Smooth muscle cell of the brain vasculature (primary cell): ENCODE measurements around the gene VPS51.

Experiments used
- DNase-seq: peaks from one replicate; pipeline ENCODE4 v3.0.0-alpha.2; 2012; ENCODE audit warnings: low read depth, low spot score

The VPS51 gene

GRCh38 chr11:65095974-65096806 is at the start of gene VPS51:
Gene VPS51, plus strand, starts transcription at chr11:65096214. Its CDS starts 37 bp downstream, at chr11:65096251.
- DNase-seq, result peak; percentile 73

- DNase-seq, result no peak
Measured at GRCh38 chr11:65047581-65048422, 48.2 kb upstream of the VPS51 start.

- DNase-seq, result no peak
Measured at GRCh38 chr11:65051398-65051858, 44.6 kb upstream of the VPS51 start.

GRCh38 chr11:65053827-65054508 is 42.0 kb upstream of the VPS51 start:
- no peak for DNase-seq

DNA sequence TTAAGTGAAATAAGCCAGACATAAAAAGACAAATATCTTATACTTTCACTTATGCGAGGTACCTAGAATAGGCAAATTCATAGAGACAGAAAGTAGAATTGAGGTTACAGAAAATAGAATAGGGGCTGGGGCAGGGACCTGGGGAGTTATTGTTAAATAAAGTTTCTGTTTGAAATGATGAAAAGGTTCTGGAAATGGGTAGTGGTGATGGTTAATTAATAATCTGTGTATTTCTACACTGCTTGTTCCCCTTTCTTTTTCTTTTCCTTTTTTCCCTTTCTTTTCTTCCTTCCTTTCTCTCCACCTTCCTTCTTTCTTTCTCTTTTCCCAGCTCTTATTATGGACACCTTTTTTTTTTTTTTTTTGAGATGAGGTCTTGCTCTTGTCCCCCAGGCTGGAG is 40.5 kb upstream of the VPS51 start:
- DNase-seq, result no peak

DNA sequence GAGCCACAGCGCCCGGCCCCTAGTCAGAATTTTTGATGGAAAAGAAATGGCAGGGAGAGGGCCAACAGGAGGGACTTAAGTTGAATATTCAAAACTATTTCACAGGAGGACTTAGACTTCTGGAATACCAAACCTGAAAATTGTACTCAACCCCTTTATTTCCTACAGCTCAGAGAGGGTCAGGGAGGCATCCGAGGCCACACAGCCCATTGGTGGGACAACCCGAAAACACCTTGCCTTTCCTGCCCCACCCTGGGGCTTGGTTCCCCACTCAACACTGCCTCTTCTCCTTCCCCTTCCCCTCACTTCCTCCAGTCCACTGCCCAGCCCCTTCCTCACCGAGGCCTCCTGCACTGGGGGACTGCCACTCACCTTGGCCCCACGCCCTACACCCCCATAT is 39.0 kb upstream of the VPS51 start:
- no peak for DNase-seq

GRCh38 chr11:65057526-65057925 is 38.5 kb upstream of the VPS51 start:
- no peak for DNase-seq

DNA sequence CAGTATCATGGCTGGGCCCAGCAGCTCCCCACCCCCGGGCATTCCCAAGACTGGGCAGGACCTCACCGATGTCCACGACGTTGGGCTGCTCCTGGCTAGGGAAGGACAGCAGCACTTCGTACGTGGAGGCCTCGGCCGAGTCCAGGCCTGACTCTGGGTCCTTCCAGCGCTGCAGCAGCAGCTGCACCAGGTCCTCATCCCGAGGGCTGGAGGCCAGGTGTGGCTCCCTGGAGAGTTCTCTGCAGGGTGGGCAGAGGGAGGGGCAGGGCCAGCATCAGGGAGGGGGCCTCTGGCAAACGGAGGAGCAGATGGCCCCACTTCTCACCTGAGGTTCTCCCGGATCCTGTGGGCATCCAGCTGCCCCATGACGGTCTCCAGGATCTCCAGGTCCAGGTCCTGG is 38.0 kb upstream of the VPS51 start:
- no peak for DNase-seq

DNA sequence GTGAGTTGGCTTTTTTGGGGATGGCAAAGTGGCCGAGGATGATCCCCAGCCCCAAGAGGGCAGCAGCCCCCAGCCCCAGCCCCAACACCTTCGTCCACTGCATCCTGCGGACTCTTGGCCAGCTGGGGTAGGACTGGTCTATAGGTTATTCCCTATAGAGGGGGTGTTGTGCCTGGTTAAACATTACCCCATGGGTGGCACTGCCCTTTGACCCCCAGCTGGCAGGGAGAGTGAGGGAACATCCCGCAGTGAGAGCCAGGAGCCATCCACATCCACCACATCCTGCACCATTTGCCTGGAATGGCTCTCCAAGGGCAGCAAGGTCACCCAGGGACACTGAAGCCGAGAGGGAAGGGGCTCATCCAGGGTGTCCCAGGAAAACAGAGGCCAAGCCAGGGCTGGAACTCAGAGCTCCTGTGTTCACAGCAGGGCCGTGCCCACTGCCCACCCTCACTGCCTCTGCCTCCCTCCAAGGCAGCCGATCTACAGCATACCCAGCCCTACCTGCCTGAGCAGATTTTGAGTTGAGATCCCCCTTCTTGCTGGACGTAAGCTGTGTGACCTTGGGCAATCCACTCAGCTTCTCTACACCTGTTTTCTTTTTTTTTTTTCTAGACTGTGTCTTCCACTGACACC is 37.5 kb upstream of the VPS51 start, which contains the start of gene NAALADL1:
Gene NAALADL1, minus strand, starts transcription at position 135 of the 636 bp plus-strand sequence. Its CDS starts 32 bp downstream, at position 103.
- DNase-seq, result no peak

- no peak for DNase-seq
Measured at GRCh38 chr11:65059523-65059922, 36.5 kb upstream of the VPS51 start.

- no peak for DNase-seq
Measured at GRCh38 chr11:65059959-65060824, 35.8 kb upstream of the VPS51 start.

DNA sequence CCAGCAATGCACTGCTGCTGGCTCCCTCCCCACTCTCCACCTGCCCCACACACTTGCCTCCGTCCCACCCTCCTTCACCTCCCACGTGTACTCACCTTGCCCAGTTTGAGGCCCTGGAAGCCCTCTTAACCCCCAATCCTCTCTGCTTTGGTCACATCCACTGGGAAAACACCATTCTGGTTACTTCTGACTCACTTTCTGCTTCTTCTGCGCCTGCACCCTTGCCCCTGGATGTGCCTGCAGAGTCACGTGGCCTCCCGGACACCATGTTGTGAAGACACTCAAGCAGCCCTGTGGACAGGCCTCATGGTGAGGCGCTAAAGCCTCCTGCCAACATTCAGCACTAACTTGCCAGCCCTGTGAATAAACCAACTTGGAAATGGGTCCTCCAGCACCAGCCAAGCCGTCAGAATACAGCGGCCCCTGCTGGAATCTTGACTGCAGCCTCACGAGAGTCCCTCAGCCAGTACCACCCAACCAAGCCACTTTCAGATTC is 35.1 kb upstream of the VPS51 start:
- no peak for DNase-seq

DNA sequence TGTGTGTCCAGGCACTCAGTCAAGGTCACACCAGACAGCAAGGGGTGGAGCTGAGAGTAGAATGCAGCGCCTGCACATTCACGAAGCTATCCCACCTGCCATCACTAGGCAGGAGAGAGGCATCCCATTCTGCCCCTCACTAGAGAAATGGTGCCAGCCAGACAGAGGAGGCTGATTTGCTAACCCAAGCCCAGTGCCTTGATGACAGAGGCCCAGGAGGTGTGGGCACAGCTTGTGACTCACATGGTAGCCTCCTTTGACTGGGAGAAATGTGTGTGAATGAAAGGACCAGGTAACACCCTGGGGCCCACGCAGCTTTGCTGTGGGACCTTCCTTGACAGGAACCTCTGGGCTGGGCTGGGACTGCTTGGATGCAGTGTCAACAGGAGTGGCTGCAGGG is 32.5 kb upstream of the VPS51 start:
- DNase-seq, result no peak

GRCh38 chr11:65064847-65065240 is 31.2 kb upstream of the VPS51 start:
- DNase-seq, result no peak

DNA sequence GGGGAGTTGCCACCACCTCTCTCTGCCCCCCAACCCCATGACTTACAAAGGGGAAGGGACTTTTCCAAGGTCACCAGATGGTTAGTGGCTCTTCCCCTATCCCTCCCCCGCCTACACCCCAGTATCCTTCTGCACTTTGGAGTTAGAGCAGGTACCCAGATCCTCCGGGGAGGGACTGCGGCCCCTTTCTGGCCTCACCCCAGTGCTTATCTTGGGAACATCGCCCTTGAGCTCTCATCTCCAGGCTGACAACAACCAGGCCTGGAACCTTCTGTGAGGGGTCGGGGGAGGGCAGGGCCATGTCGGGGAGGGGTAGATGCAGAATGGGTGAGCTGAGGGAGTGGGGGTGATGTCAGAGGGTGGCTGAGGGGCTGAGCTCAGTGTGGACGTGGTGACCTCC is 30.2 kb upstream of the VPS51 start:
- DNase-seq, result no peak

GRCh38 chr11:65066315-65066714 is 29.7 kb upstream of the VPS51 start:
- no peak for DNase-seq

DNA sequence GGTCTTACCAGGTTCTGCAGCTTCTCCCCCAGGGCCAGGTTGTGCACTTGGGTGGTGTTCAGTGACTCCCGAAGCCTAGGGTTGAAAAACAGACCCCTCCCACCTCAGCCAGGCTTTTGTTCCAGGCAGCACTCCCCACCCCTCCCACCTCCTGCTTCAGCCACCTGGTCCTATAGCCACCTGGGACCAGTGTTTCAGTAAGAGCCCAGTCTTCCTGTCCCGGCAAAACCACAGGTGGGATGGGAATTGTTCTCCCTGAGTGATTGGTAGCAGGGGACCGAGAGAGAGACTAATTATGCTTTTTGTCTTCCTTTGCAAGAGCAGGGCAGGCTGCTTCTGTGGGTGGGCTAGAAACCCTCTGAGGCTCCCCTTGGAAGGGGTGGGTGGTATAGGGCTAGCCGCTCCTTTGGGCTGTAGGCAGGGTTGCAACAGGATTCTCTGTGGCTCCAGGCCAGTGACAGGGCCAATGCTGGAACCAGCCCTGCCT is 29.2 kb upstream of the VPS51 start:
- no peak for DNase-seq

DNA sequence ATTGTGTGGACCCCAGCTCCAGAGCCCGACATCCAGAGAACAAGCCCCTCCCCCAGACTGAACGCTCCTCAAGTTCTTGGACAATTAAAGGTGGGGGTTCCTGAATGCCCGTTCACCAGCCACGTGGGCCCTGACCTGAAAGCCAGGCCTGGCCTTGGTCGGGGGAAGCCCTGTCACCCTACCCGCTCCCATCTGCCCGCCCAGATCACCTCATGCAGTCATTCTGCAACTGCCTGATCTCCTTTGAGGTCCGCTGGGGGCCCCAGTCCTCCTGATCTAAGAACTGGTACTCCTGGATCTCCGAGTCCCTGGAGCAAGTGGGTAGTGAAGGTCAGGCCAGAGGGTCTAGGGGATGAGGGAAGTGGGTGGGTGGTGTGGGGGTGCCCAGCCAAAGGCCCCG is 28.6 kb upstream of the VPS51 start:
- no peak for DNase-seq

DNA sequence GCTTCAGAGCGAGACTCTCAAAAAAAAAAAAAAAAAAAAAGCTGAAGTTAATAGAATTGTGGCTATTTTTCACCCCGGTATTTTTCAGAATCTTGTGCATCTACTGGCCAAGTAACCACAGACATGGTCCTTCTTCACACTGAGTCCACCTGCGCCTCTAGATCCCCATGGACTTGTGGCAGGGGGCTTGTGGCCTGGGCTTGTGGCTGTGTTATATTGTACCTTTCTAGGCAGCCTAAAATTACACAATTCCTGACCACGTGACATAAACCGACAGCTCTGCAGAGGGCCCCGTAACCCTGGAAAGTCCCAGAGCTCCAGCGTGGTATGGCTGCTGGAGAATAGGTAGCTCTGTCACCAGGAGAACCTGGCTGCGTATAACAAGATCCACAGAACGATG is 26.8 kb upstream of the VPS51 start:
- DNase-seq, result no peak
